Measurements from ENCODE around the gene DISP1.

The DISP1 gene

DNA sequence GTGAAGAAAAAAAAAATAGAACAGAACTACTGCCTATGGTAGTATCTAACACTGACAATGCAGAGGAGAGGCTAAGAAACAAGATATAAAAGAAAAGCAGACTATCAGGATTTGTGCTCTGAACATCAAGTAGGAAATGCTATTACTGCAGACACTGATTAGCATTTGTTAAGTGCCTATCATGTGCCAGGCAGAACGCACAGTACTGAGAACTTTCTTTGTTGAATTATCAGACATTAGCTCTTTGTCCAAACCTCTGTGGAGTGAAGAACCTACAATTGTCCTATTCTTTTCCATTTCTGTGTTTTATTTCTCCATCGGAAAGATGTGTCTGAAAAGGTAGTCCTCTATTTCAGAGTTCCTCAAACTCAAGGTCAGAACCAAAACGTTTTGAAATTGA, 30.5 kb upstream of the DISP1 start:
- Histone ChIP-seq H3K27me3 (ENCODE audit: control insufficient read depth in 1 of 2, insufficient read depth in 2 of 2, low read length in 2 of 2) (no peaks in the 10 kb centered on the region), H3K9ac (ENCODE audit: low read depth in 1 of 2, low read length in 2 of 2) (no peak overlapping the region), H3K4me1 (ENCODE audit: control insufficient read depth in 1 of 2, insufficient read depth in 2 of 2, low read length in 2 of 2) (no peaks in the 10 kb centered on the region), H3K27ac (ENCODE audit: low read depth, low read length) (no peak overlapping the region), H3K9me3 (ENCODE audit: control insufficient read depth in 1 of 2, low read length in 2 of 2) (no peaks in the 10 kb centered on the region), H3K36me3 (ENCODE audit: control insufficient read depth in 1 of 2, insufficient read depth in 2 of 2, low read length in 2 of 2) (no peaks in the 10 kb centered on the region), H3K4me3 (ENCODE audit: low read depth in 1 of 2, low read length in 2 of 2) (no peak overlapping the region)

DNA sequence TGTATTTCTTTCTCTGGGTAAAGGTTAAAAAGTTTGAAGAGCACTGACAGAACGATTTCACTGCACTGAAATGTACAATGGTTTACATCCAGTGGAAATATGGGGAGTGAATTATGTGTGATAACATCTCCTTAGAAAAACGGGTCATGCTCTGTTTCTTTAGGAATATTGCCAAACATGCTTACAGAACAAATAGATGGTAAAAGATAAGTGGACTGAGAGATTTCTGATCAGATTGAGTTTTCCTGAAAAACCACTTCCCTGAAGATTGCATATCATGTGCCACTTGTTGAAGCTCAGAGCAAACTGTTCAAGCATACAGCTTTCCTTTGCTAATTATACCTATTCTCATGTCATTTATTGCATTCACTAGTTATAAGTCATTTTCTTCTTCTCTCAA, 29.9 kb upstream of the DISP1 start:
- Histone ChIP-seq H3K36me3 (ENCODE audit: control insufficient read depth in 1 of 2, insufficient read depth in 2 of 2, low read length in 2 of 2) (no peaks in the 10 kb centered on the region), H3K27ac (ENCODE audit: low read depth, low read length) (no peak overlapping the region)

DNA sequence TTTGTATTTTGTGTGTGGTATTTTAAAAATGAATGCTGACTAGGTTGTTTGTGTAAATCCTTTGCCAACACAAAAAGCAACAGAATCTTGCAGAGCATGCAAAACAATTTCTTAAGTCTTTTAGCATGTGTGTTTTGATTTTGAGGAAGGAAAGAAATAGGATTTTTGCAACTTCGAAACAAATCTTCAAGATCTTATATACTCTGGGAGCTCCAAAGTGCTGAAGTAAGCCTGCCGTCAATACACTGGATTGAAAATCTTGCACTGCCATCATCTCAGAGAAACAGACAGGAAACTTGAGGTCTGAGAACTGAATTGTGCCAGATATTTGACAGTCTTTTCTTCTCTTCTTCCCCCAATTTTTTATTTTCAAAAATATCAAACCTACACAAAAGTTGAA, 29.3 kb upstream of the DISP1 start:
- Histone ChIP-seq H3K4me3 (ENCODE audit: low read depth in 1 of 2, low read length in 2 of 2) (no peak overlapping the region), H3K9ac (ENCODE audit: low read depth in 1 of 2, low read length in 2 of 2) (no peak overlapping the region), H3K27me3 (ENCODE audit: control insufficient read depth in 1 of 2, insufficient read depth in 2 of 2, low read length in 2 of 2) (no peaks in the 10 kb centered on the region), H3K4me1 (ENCODE audit: control insufficient read depth in 1 of 2, insufficient read depth in 2 of 2, low read length in 2 of 2) (no peaks in the 10 kb centered on the region), H3K36me3 (ENCODE audit: control insufficient read depth in 1 of 2, insufficient read depth in 2 of 2, low read length in 2 of 2) (no peaks in the 10 kb centered on the region), H3K9me3 (ENCODE audit: control insufficient read depth in 1 of 2, low read length in 2 of 2) (no peaks in the 10 kb centered on the region), H3K27ac (ENCODE audit: low read depth, low read length) (no peak overlapping the region)

More for the DNA sequence above, 29.9 kb upstream of the DISP1 start:
- no peaks in the 10 kb centered on the region for H3K9me3 ChIP-seq (ENCODE audit: control insufficient read depth in 1 of 2, low read length in 2 of 2)
- no peak overlapping the region for H3K9ac ChIP-seq (ENCODE audit: low read depth in 1 of 2, low read length in 2 of 2)
- no peaks in the 10 kb centered on the region for H3K27me3 ChIP-seq (ENCODE audit: control insufficient read depth in 1 of 2, insufficient read depth in 2 of 2, low read length in 2 of 2)
- H3K4me3 ChIP-seq (ENCODE audit: low read depth in 1 of 2, low read length in 2 of 2) = no peak overlapping the region
- no peaks in the 10 kb centered on the region for H3K4me1 ChIP-seq (ENCODE audit: control insufficient read depth in 1 of 2, insufficient read depth in 2 of 2, low read length in 2 of 2)

DNA sequence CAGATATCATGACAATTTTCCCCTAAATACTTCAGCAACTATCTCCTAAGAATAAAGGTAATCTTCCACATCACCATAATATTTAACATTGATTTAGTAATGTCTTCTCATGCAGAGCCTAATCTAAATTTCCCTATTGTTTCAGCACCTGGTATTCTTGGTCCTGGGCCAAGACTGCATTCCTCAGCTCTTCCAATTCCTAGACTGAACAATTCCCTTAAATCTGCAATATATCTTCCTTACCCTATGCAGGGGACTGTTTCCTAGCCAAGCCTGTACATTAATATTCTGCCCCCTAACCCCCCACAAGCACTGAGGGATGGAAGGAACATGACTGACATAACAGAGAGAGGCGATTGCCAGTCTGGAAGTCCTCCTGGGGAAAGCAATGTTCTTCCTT, 28.7 kb upstream of the DISP1 start:
- H3K27me3 ChIP-seq (ENCODE audit: control insufficient read depth in 1 of 2, insufficient read depth in 2 of 2, low read length in 2 of 2) = no peaks in the 10 kb centered on the region
- no peak overlapping the region for H3K4me3 ChIP-seq (ENCODE audit: low read depth in 1 of 2, low read length in 2 of 2)
- H3K4me1 ChIP-seq (ENCODE audit: control insufficient read depth in 1 of 2, insufficient read depth in 2 of 2, low read length in 2 of 2) = no peaks in the 10 kb centered on the region
- H3K27ac ChIP-seq (ENCODE audit: low read depth, low read length) = no peak overlapping the region
- H3K36me3 ChIP-seq (ENCODE audit: control insufficient read depth in 1 of 2, insufficient read depth in 2 of 2, low read length in 2 of 2) = no peaks in the 10 kb centered on the region
- H3K9ac ChIP-seq (ENCODE audit: low read depth in 1 of 2, low read length in 2 of 2) = no peak overlapping the region
- H3K9me3 ChIP-seq (ENCODE audit: control insufficient read depth in 1 of 2, low read length in 2 of 2) = no peaks in the 10 kb centered on the region

DNA sequence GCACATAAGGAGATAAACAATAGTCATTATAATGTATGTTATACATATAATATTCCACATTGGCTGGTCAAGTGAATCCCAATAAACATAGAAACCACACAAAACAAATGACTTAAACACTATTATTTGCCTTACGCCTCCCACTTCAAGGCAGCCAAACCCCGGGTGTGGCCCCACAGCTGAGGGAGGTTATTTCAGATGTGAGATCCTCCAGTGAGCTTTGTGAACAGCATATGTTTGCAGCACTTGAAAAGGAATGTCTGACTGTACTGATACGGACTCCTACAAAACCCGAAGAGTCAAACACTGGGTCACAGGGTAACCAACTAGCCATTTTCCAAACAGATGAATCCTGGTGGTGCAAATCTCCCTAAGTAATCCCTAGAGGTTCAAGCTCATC, 27.1 kb upstream of the DISP1 start:
- Histone ChIP-seq H3K36me3 (ENCODE audit: control insufficient read depth in 1 of 2, insufficient read depth in 2 of 2, low read length in 2 of 2) (no peaks in the 10 kb centered on the region), H3K4me3 (ENCODE audit: low read depth in 1 of 2, low read length in 2 of 2) (no peak overlapping the region), H3K27ac (ENCODE audit: low read depth, low read length) (no peak overlapping the region), H3K9ac (ENCODE audit: low read depth in 1 of 2, low read length in 2 of 2) (no peak overlapping the region), H3K27me3 (ENCODE audit: control insufficient read depth in 1 of 2, insufficient read depth in 2 of 2, low read length in 2 of 2) (no peaks in the 10 kb centered on the region), H3K9me3 (ENCODE audit: control insufficient read depth in 1 of 2, low read length in 2 of 2) (no peaks in the 10 kb centered on the region), H3K4me1 (ENCODE audit: control insufficient read depth in 1 of 2, insufficient read depth in 2 of 2, low read length in 2 of 2) (no peaks in the 10 kb centered on the region)

DNA sequence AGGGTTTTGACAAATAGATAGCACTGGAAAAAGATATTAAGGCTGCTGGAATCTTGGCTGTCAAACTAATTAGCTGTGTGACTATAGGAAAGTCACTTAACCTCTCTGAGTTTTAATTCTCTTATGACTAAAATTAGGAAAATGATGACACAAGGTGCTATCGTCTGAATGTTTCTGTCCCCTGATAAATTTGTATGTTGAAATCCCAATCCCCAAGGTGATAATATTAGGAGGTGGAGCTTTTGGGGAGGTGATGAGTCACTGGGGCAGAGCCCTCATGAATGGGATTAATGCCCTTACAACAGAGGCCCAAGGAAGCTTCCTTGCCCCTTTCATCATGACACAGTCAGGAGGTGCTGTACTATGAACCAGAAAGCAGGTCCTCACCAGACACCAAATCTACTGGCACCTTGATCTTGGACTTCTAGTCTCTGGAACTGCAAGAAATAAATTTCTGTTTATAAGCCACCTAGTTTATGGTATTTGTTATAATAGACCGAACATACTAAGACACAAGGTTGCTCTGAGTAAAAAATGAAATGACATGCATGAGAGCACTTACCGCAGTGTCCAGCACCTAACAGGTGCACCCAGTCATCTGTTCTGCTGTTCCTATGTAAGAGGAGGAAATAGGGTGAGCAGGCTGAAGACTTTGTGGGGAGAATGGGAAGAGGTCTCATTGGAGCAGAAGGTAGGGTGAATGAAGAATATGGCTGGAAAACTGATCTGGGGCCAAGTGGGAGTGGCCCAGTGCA, 26.3 kb upstream of the DISP1 start:
- no peak overlapping the region for H3K4me3 ChIP-seq (ENCODE audit: low read depth in 1 of 2, low read length in 2 of 2)
- no peak overlapping the region for H3K27ac ChIP-seq (ENCODE audit: low read depth, low read length)
- no peaks in the 10 kb centered on the region for H3K36me3 ChIP-seq (ENCODE audit: control insufficient read depth in 1 of 2, insufficient read depth in 2 of 2, low read length in 2 of 2)
- no peaks in the 10 kb centered on the region for H3K9me3 ChIP-seq (ENCODE audit: control insufficient read depth in 1 of 2, low read length in 2 of 2)
- no peak overlapping the region for H3K9ac ChIP-seq (ENCODE audit: low read depth in 1 of 2, low read length in 2 of 2)
- no peaks in the 10 kb centered on the region for H3K4me1 ChIP-seq (ENCODE audit: control insufficient read depth in 1 of 2, insufficient read depth in 2 of 2, low read length in 2 of 2)
- no peaks in the 10 kb centered on the region for H3K27me3 ChIP-seq (ENCODE audit: control insufficient read depth in 1 of 2, insufficient read depth in 2 of 2, low read length in 2 of 2)

DNA sequence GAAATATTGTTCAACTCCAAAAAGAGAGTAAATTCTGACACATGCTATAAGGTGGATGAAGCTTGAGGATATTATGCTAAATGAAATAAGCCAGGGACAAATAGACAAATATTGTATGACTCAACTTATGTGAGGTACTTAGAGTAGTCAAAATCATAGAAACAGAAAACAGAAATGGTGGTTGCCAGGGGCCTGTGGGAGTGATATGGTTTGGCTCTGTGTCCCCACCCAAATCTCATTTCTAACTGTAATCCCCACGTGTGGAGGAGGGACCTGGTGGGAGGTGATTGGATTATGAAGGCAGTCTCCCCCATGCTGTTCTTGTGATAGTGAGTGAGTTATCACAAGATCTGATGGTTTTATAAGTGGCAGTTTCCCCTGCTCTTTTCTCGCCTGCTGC, 24.7 kb upstream of the DISP1 start:
- no peaks in the 10 kb centered on the region for H3K27me3 ChIP-seq (ENCODE audit: control insufficient read depth in 1 of 2, insufficient read depth in 2 of 2, low read length in 2 of 2)
- H3K9ac ChIP-seq (ENCODE audit: low read depth in 1 of 2, low read length in 2 of 2) = no peak overlapping the region
- no peak overlapping the region for H3K27ac ChIP-seq (ENCODE audit: low read depth, low read length)
- peaks cover 0 to 5% of the 10 kb centered on the region in 2 donors for H3K4me1 ChIP-seq (ENCODE audit: control insufficient read depth in 1 of 2, insufficient read depth in 2 of 2, low read length in 2 of 2)
- H3K9me3 ChIP-seq (ENCODE audit: control insufficient read depth in 1 of 2, low read length in 2 of 2) = no peaks in the 10 kb centered on the region
- H3K4me3 ChIP-seq (ENCODE audit: low read depth in 1 of 2, low read length in 2 of 2) = no peak overlapping the region
- no peaks in the 10 kb centered on the region for H3K36me3 ChIP-seq (ENCODE audit: control insufficient read depth in 1 of 2, insufficient read depth in 2 of 2, low read length in 2 of 2)

DNA sequence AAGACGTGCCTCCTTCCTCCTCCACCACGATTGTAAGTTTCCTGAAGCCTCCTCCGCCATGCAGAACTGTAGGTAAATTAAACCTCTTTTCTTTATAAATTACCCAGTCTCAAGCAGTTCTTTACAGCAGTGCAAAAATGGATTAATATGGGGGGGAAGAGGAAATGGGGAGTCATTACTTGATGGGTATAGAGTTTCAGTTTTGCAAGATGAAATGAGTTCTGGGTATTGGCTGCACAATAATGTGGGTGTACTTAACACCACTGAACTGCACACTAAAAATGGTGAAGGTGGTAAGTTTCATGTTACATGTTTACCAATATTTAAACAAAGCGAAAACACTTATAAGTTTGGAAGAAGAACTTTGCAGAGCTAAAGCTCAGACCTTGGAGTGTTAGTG, 24.3 kb upstream of the DISP1 start:
- Histone ChIP-seq H3K4me1 (ENCODE audit: control insufficient read depth in 1 of 2, insufficient read depth in 2 of 2, low read length in 2 of 2) (peaks cover 0 to 5% of the 10 kb centered on the region in 2 donors), H3K4me3 (ENCODE audit: low read depth in 1 of 2, low read length in 2 of 2) (no peak overlapping the region), H3K36me3 (ENCODE audit: control insufficient read depth in 1 of 2, insufficient read depth in 2 of 2, low read length in 2 of 2) (no peaks in the 10 kb centered on the region), H3K9ac (ENCODE audit: low read depth in 1 of 2, low read length in 2 of 2) (no peak overlapping the region), H3K9me3 (ENCODE audit: control insufficient read depth in 1 of 2, low read length in 2 of 2) (no peaks in the 10 kb centered on the region), H3K27me3 (ENCODE audit: control insufficient read depth in 1 of 2, insufficient read depth in 2 of 2, low read length in 2 of 2) (no peaks in the 10 kb centered on the region), H3K27ac (ENCODE audit: low read depth, low read length) (no peak overlapping the region)

DNA sequence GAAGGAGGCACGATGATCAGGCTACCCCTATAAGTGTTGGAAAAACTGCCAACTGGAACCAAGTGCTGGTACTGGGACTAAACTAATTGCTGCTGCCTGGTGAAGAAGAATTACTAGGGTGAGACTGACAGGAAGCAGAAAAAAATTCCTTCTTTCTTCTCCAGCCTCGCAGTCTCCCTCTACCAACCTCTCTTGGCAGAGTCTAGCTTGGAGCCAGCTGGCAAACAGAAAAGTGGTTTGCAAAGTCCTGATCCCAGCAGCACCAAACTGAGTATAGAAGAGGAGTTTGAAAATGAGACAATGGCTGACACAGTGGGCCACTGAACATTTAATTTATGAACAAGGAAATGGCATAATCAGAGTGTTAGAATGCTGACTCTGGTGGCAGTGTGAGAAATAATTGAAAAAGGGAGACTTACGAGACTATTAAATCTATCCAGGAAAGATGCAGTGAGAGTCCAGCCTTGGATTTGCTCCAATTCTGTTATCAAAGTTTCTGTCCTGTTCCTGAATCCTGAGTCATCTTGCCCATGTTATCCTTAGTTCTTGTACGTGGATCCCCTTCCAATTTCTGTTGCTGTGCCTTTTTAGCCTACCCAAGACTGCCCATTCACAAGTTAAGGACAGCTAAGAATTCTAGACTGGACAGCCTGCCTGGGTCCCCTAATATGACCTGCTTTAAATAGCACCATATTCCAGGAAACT, 23.7 kb upstream of the DISP1 start:
- no peak overlapping the region for H3K27ac ChIP-seq (ENCODE audit: low read depth, low read length)
- H3K4me1 ChIP-seq (ENCODE audit: control insufficient read depth in 1 of 2, insufficient read depth in 2 of 2, low read length in 2 of 2) = peaks cover 0 to 5% of the 10 kb centered on the region in 2 donors
- H3K4me3 ChIP-seq (ENCODE audit: low read depth in 1 of 2, low read length in 2 of 2) = no peak overlapping the region
- no peaks in the 10 kb centered on the region for H3K27me3 ChIP-seq (ENCODE audit: control insufficient read depth in 1 of 2, insufficient read depth in 2 of 2, low read length in 2 of 2)
- no peaks in the 10 kb centered on the region for H3K9me3 ChIP-seq (ENCODE audit: control insufficient read depth in 1 of 2, low read length in 2 of 2)
- H3K36me3 ChIP-seq (ENCODE audit: control insufficient read depth in 1 of 2, insufficient read depth in 2 of 2, low read length in 2 of 2) = no peaks in the 10 kb centered on the region
- H3K9ac ChIP-seq (ENCODE audit: low read depth in 1 of 2, low read length in 2 of 2) = no peak overlapping the region

DNA sequence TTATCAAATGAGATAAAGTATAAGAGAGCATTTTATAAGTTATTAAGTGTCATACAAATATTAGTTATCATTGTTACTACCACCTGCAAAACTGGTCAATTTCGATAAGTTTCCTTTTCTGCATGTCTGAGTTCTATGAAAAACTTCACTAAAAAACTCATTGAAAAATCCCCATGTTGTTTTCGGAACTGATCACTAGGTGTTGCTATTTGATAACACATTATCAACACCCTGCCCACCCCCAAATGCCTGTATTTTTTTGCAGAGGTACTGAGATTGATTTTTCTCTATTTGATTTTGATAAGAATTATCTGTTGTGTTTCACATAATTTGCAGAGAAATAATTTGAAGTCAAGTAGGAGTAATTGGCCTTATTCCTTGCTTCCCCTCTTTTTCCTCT, 22.1 kb upstream of the DISP1 start:
- no peaks in the 10 kb centered on the region for H3K9me3 ChIP-seq (ENCODE audit: control insufficient read depth in 1 of 2, low read length in 2 of 2)
- H3K27ac ChIP-seq (ENCODE audit: low read depth, low read length) = no peak overlapping the region

More for the DNA sequence above, 22.1 kb upstream of the DISP1 start:
- Histone ChIP-seq H3K36me3 (ENCODE audit: control insufficient read depth in 1 of 2, insufficient read depth in 2 of 2, low read length in 2 of 2) (no peaks in the 10 kb centered on the region), H3K27me3 (ENCODE audit: control insufficient read depth in 1 of 2, insufficient read depth in 2 of 2, low read length in 2 of 2) (no peaks in the 10 kb centered on the region), H3K9ac (ENCODE audit: low read depth in 1 of 2, low read length in 2 of 2) (no peak overlapping the region), H3K4me1 (ENCODE audit: control insufficient read depth in 1 of 2, insufficient read depth in 2 of 2, low read length in 2 of 2) (peaks cover 0 to 5% of the 10 kb centered on the region in 2 donors), H3K4me3 (ENCODE audit: low read depth in 1 of 2, low read length in 2 of 2) (no peak overlapping the region)
